ENCODE data around the gene RNU6-8. TPM values are rescaled to one million over a fixed set of nuclear protein-coding genes. Genes with fewer than 3 reads are reported as not detected.

Gene RNU6-8
- total and polyA plus RNA-seq, 10 of the 15 experiments (the other 5 are each of a cell fraction or from before 2014, with no cell fraction given) = not detected

- H3K4me2 ChIP-seq (ENCODE audit: control insufficient read depth, insufficient read depth) = no peak overlapping the region
- H3K36me3 ChIP-seq (ENCODE audit: control insufficient read depth in 2 of 2, insufficient read depth in 2 of 2, low read length in 1 of 2) = no peaks in the 10 kb centered on the region
- no peak for TF ChIP-seq SRF (IDR thresholded peaks at IDR 0.05; ENCODE audit: low read depth in 2 of 2, low read length in 2 of 2)
- no peak for TF ChIP-seq ZNF687 (IDR thresholded peaks at IDR 0.05)
- no peak for TF ChIP-seq RB1 (IDR thresholded peaks at IDR 0.05; ENCODE audit: borderline replicate concordance)
- TF ChIP-seq RAD21 (IDR thresholded peaks at IDR 0.05; ENCODE audit: insufficient read depth, low read depth, low read length) = no peak
- TF ChIP-seq ZNF274 (IDR thresholded peaks at IDR 0.05; ENCODE audit: insufficient read depth, insufficient read length) = no peak
- no peak for TF ChIP-seq RFX5 (IDR thresholded peaks at IDR 0.05; ENCODE audit: low read depth, low read length)
- no peak for TF ChIP-seq GATAD2B (conservative IDR thresholded peaks at IDR 0.05; ENCODE audit: low read depth)
- no peak for TF ChIP-seq RCOR1 (conservative IDR thresholded peaks at IDR 0.05; ENCODE audit: low read depth, low read length)
- TF ChIP-seq ESRRA (IDR thresholded peaks at IDR 0.05; ENCODE audit: low read length) = no peak
- no peak for TF ChIP-seq CEBPB (IDR thresholded peaks at IDR 0.05; ENCODE audit: borderline replicate concordance in 1 of 2, low read depth in 2 of 2, low read length in 2 of 2)
- no peak overlapping the region for H3K9ac ChIP-seq (ENCODE audit: control insufficient read depth, insufficient read depth, low read length)
- intact Hi-C loops (cut with micrococcal nuclease; ENCODE audit: unreplicated experiment) = no loop called here
- ChIA-PET CTCF (no interaction called here), POLR2A (no interaction called here), SMC1A (ENCODE audit: uncharacterized antibody, unreplicated experiment) (interaction anchor here (0.9 kb wide), 1 partner anchor 158 kb away, joined by 3 read pairs; no protein-coding TSS in a partner anchor), RAD21 (ENCODE audit: unreplicated experiment) (no interaction called here)
- BruUV-seq (replicated peaks) = no TSS peak
- no peaks in the 10 kb centered on the region for H4K20me1 ChIP-seq (ENCODE audit: control insufficient read depth, insufficient read depth)
- no peak overlapping the region for H3K27ac ChIP-seq (ENCODE audit: control insufficient read depth, insufficient read depth)
- H3K4me1 ChIP-seq (ENCODE audit: control insufficient read depth, insufficient read depth, low read length) = no peaks in the 10 kb centered on the region
- H3K79me2 ChIP-seq (ENCODE audit: control insufficient read depth, insufficient read depth, low read length) = no peaks in the 10 kb centered on the region
- no peaks in the 10 kb centered on the region for H3K27me3 ChIP-seq (replicated peaks in 1 of 2; ENCODE audit: control insufficient read depth in 2 of 2, insufficient read depth in 2 of 2, low read length in 1 of 2)
- DNase-seq (ENCODE audit: low read depth, low spot score) (no peak), FAIRE-seq (no peak), ATAC-seq (no peak)
- no peak overlapping the region for H2AFZ ChIP-seq (ENCODE audit: control insufficient read depth, low read depth, low read length)
- H3K4me3 ChIP-seq = no peak overlapping the region
- H3K9me3 ChIP-seq (replicated peaks; ENCODE audit: control insufficient read depth, insufficient read depth, low read length) = no peaks in the 10 kb centered on the region
- WGBS (ENCODE audit: insufficient coverage, insufficient replicate concordance, low lambda C conversion rate, missing lambda C conversion rate) = 5% methylated on average over 1 of the region's 1 CpG
- in situ Hi-C loops (cut with MboI) = no loop called here
These were observed 30.2 kb upstream of the RNU6-8 start for GRCh38 chr14:32233260-32233659.

Measured in GM12878 (cell line).